GM18511 (cell line): ENCODE results near the gene CCDC185.

ENCODE experiments used
- ATAC-seq: cut with Tn5 transposase; IDR thresholded peaks from one replicate; pipeline ENCODE4 v1.9.1; 2021; ENCODE audit warnings: mild to moderate bottlenecking, moderate library complexity; ENCODE audit not compliant: unreplicated experiment

Gene CCDC185

GRCh38 chr1:223429313-223429731 is 36.1 kb downstream of the CCDC185 start:
- no peak for ATAC-seq

GRCh38 chr1:223429821-223430220 is 36.6 kb downstream of the CCDC185 start:
- ATAC-seq = no peak

- ATAC-seq = no peak
Measured at GRCh38 chr1:223430236-223430635, 37.0 kb downstream of the CCDC185 start.

GRCh38 chr1:223437151-223437550 is 43.9 kb downstream of the CCDC185 start:
- ATAC-seq = no peak

GRCh38 chr1:223443397-223443796 is 50.2 kb downstream of the CCDC185 start:
- ATAC-seq = no peak

- ATAC-seq = no peak
Measured at GRCh38 chr1:223444411-223444810, 51.2 kb downstream of the CCDC185 start.
